Stomach (tissue), 9 donors: ENCODE measurements around the gene IBTK. TPM values are rescaled to one million over a fixed set of nuclear protein-coding genes. Genes with fewer than 3 reads are reported as not detected.

Source experiments
- DNase-seq, 2 donors: peaks; one replicate each; pipeline versions ENCODE4 v3.0.0 to v3.0.0-alpha.2; 2013 to 2019
- H3K27ac ChIP-seq, 5 donors: fragments of 200-600 bp in 4 of 5; sonication (generic) in 4 of 5; one replicate each; pipeline ENCODE4 v1.5.1; 2013 to 2019; ENCODE audit warnings: mild to moderate bottlenecking in 1 of 5, moderate library complexity in 1 of 5
- H3K27me3 ChIP-seq, 3 donors: fragments of 200-600 bp; sonication (generic); one replicate each; pipeline ENCODE4 v1.5.1; 2017 to 2019; ENCODE audit warnings: mixed run types in 1 of 3
- H3K36me3 ChIP-seq, 4 donors: fragments of 200-600 bp; sonication (generic); 1 replicate in 3 of 4; 2 replicates in 1 of 4; pipeline ENCODE4 v1.5.1; 2016 to 2019
- H3K4me1 ChIP-seq, 4 donors: fragments of 200-600 bp; sonication (generic); one replicate each; pipeline ENCODE4 v1.5.1; 2016 to 2019
- H3K4me3 ChIP-seq, 4 donors: fragments of 200-600 bp; sonication (generic) in 3 of 4; one replicate each; pipeline ENCODE4 v1.5.1; 2016 to 2019; ENCODE audit warnings: mild to moderate bottlenecking in 1 of 4
- H3K9me3 ChIP-seq, 4 donors: fragments of 200-600 bp; sonication (generic); one replicate each; pipeline ENCODE4 v1.5.1; 2016 to 2019
- EP300 ChIP-seq: sonication (generic); formaldehyde crosslinking; IDR thresholded peaks from one replicate; pipeline ENCODE4 v1.6.1; 2017; ENCODE audit warnings: antibody characterized with exemption
- POLR2A ChIP-seq, 4 donors: fragments of 450-650 bp; IDR thresholded peaks; one replicate each; pipeline ENCODE4 v1.6.1; 2016; ENCODE audit warnings: antibody characterized with exemption in 4 of 4, control low read depth in 2 of 4, mild to moderate bottlenecking in 1 of 4, moderate library complexity in 1 of 4
- POLR2AphosphoS5 ChIP-seq, 3 donors: sonication (generic); formaldehyde crosslinking; IDR thresholded peaks; one replicate each; pipeline ENCODE4 v1.6.1; 2016; ENCODE audit warnings: antibody characterized with exemption in 3 of 3
- WGBS, 5 donors: extraction: QIAGEN DNeasy Blood & Tissue Kit in 3 of 5; methylation state at CpG; one replicate each; pipeline versions ENCODE4 v1.1.5 to v1.1.7; 2013 to 2018; 5-methylcytosine and 5-hydroxymethylcytosine counted together
- intact Hi-C: fragments of 100-400 bp; cut with DNase I; formaldehyde crosslinking; loops from one replicate; pipeline ENCODE4 v1.15.1; 2023; ENCODE audit warnings: low total_unique reads
- polyA plus RNA-seq, 3 donors: library from polyadenylated mRNA; stranded (reverse); fragments of 200-250 nt; gene quantifications; one replicate each; pipeline ENCODE4 v1.2.3, GENCODE V29; 2013
- total RNA-seq, 5 donors: library from RNA; depleted of rRNA; stranded (reverse); fragments of >200 nt; gene quantifications; one replicate each; pipeline versions ENCODE4 v1.1.0 to v1.2.3, GENCODE V29; 2014 to 2016
- TF ChIP-seq, protein P1 (sequence below), 7 experiments: fragments of 450-650 bp in 4 of 7; fragments of 200-600 bp in 3 of 7; sonication (generic) in 3 of 7; IDR thresholded peaks; one replicate each; pipeline ENCODE4 v1.5.1; 2016 to 2019; ENCODE audit warnings: antibody characterized with exemption in 7 of 7, control low read depth in 2 of 7, mild to moderate bottlenecking in 1 of 7
- donor health status: healthy with polysubstance abuse.
- donor health status: Bipolar disorder and iron deficiency.
- donor health status: healthy.

Gene IBTK
- total and polyA plus RNA-seq, 8 donors = 15.9 to 93.4 (median 31.1) TPM

DNA sequence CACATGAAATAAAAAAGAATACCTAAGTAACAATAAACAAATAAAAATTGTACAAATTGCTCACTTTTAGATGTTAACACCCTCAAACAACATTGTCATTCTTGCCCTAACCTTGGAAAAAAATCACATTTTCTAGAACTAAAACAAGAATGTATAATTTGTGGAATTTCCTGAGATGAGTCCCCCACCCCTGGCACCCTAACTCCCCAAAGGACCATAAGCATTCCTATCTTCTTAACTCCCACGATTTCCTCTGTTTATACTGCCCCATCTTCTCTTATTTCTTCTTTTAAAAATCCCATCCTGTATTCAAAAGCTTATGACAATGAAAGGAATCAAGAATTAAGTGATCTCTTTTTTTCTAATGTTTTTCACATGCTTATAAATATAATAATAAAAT lies 70.9 kb downstream of the IBTK start:
- intact Hi-C loops = no loop called here
- TF ChIP-seq, protein P1, sequence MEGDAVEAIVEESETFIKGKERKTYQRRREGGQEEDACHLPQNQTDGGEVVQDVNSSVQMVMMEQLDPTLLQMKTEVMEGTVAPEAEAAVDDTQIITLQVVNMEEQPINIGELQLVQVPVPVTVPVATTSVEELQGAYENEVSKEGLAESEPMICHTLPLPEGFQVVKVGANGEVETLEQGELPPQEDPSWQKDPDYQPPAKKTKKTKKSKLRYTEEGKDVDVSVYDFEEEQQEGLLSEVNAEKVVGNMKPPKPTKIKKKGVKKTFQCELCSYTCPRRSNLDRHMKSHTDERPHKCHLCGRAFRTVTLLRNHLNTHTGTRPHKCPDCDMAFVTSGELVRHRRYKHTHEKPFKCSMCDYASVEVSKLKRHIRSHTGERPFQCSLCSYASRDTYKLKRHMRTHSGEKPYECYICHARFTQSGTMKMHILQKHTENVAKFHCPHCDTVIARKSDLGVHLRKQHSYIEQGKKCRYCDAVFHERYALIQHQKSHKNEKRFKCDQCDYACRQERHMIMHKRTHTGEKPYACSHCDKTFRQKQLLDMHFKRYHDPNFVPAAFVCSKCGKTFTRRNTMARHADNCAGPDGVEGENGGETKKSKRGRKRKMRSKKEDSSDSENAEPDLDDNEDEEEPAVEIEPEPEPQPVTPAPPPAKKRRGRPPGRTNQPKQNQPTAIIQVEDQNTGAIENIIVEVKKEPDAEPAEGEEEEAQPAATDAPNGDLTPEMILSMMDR (IDR thresholded peaks at IDR 0.05) = no peak
- TF ChIP-seq POLR2A (IDR thresholded peaks at IDR 0.05) (no peak), POLR2AphosphoS5 (IDR thresholded peaks at IDR 0.05) (no peak), EP300 (no peak)
- no peaks in the 10 kb centered on the region for H3K9me3 ChIP-seq
- no peak for DNase-seq
- WGBS, 5 donors = 48 to 79% (median 70%) methylated on average over 1 of the region's 1 CpG
- no peaks in the 10 kb centered on the region for H3K4me1 ChIP-seq
- H3K27ac ChIP-seq = no peak overlapping the region
- peaks cover 12 to 86% (median 81%) of the 10 kb centered on the region in 4 donors for H3K36me3 ChIP-seq
- no peaks in the 10 kb centered on the region for H3K27me3 ChIP-seq
- H3K4me3 ChIP-seq = no peak overlapping the region

DNA sequence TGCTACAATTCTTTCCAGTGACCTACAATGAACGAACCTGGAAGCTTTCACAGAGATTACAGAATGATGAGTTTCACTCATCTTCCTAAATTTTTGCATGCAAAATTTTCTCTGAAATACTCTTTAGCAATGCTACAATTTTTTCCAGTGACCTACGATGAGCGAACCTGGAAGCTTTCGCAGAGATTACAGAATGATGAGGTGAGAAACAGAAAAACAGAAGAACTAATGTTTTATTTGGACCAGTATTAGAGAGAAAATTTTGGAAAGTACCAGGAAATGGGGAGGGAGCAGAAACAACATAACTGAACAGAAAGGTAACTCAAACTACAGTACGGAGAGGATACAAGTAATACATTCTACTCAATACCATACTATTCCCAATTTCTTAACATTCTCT lies 75.0 kb downstream of the IBTK start:
- no peak for TF ChIP-seq POLR2A (IDR thresholded peaks at IDR 0.05)
- TF ChIP-seq POLR2AphosphoS5 (IDR thresholded peaks at IDR 0.05) = no peak
- no peak for TF ChIP-seq EP300
- TF ChIP-seq, protein P1 (IDR thresholded peaks at IDR 0.05) = no peak
- H3K27ac ChIP-seq = no peak overlapping the region
- H3K36me3 ChIP-seq = peaks cover 18 to 94% (median 88%) of the 10 kb centered on the region in 4 donors
- DNase-seq = no peak
- H3K27me3 ChIP-seq = no peaks in the 10 kb centered on the region
- H3K4me1 ChIP-seq = no peaks in the 10 kb centered on the region
- WGBS, 5 donors = 95 to 98% (median 98%) methylated on average over 5 of the region's 5 CpGs
- intact Hi-C loops = no loop called here
- H3K4me3 ChIP-seq = no peak overlapping the region
- no peaks in the 10 kb centered on the region for H3K9me3 ChIP-seq

DNA sequence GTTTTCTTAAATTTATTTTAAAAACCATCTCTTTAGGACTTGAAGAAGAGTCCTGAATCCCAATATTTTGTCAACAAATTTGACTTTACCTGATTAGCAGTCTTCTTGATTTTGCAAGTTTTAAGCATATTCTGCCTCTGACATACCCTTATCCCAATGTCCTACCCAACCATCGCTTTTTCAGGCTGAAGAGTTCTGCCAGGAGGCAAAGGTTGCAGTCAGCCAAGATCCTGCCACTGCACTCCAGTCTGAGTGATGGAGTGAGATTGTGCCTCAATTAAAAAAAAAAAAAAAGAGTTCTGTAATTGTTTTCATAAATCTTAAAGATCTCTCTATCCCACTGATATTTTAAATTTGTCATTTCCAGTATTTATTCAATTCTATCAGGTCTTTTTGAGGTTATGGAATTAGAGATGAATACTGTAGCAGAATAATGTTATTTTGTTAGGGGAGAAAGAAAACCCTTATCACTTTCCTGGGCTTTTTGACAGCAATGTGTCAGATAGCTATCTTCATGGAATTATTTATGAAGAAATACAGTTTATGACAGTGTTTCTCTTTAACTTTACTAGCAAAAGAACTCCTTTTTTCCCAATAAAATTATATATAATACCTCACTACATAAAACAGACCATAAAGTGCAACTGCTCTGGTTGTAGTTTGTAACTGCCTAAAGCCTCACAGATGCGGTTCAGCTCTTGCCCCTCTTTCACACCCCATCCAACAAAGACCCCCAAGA lies 78.2 kb downstream of the IBTK start:
- H3K36me3 ChIP-seq = peaks cover 18 to 84% (median 78%) of the 10 kb centered on the region in 4 donors
- no peak overlapping the region for H3K4me3 ChIP-seq
- no peaks in the 10 kb centered on the region for H3K4me1 ChIP-seq
- TF ChIP-seq, protein P1 (IDR thresholded peaks at IDR 0.05) = no peak
- TF ChIP-seq EP300 = no peak
- TF ChIP-seq POLR2A (IDR thresholded peaks at IDR 0.05) = no peak
- no peak for TF ChIP-seq POLR2AphosphoS5 (IDR thresholded peaks at IDR 0.05)
- no peak overlapping the region for H3K27ac ChIP-seq
- intact Hi-C loops = no loop called here
- H3K27me3 ChIP-seq = no peaks in the 10 kb centered on the region
- DNase-seq = no peak
- WGBS, 5 donors = 87 to 95% (median 91%) methylated on average over 2 of the region's 2 CpGs
- no peaks in the 10 kb centered on the region for H3K9me3 ChIP-seq

DNA sequence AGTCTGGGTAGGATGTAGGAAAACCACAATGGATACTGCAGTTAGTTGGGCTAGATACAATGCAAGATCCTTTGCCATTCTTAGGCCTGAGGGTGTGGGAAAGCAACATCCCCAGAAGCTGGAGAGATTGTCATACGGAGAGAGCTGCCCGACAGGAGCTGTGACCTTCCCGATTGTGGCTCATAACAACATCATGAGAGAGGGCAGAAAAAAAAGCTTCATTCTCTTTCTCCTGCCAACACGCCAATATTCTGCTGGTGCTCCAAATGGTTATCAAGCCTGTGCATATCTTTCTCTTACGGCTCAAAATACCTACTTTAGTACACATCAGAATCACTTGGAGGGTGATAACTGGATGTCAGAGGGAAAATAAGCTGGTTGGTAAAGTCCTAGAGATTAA lies 81.1 kb downstream of the IBTK start:
- H3K36me3 ChIP-seq = peaks cover 5 to 59% (median 51%) of the 10 kb centered on the region in 4 donors
- no peak overlapping the region for H3K4me3 ChIP-seq
- H3K27me3 ChIP-seq = no peaks in the 10 kb centered on the region
- intact Hi-C loops = no loop called here
- DNase-seq = no peak
- no peaks in the 10 kb centered on the region for H3K4me1 ChIP-seq
- TF ChIP-seq EP300 = no peak
- TF ChIP-seq POLR2AphosphoS5 (IDR thresholded peaks at IDR 0.05) = no peak
- no peak for TF ChIP-seq POLR2A (IDR thresholded peaks at IDR 0.05)
- TF ChIP-seq, protein P1 (IDR thresholded peaks at IDR 0.05) = no peak
- WGBS, 5 donors = 91 to 98% (median 94%) methylated on average over 5 of the region's 5 CpGs
- H3K9me3 ChIP-seq = no peaks in the 10 kb centered on the region
- no peak overlapping the region for H3K27ac ChIP-seq
